DND-41 (cell line): ENCODE results near the gene OR2K2.

Source experiments
- EZH2 ChIP-seq: IDR thresholded peaks from 3 replicates; pipeline ENCODE4 v1.6.1; 2012; ENCODE audit warnings: borderline replicate concordance, low read depth, mild to moderate bottlenecking, moderate library complexity, low read length, inconsistent platforms; ENCODE audit not compliant: severe bottlenecking
- TF ChIP-seq, protein P1 (sequence below): IDR thresholded peaks from 2 replicates; pipeline ENCODE4 v1.5.1; 2012; ENCODE audit warnings: borderline replicate concordance, low read length, moderate library complexity, mild to moderate bottlenecking; ENCODE audit not compliant: poor library complexity, severe bottlenecking; ENCODE audit errors: extremely low read depth

DNA sequence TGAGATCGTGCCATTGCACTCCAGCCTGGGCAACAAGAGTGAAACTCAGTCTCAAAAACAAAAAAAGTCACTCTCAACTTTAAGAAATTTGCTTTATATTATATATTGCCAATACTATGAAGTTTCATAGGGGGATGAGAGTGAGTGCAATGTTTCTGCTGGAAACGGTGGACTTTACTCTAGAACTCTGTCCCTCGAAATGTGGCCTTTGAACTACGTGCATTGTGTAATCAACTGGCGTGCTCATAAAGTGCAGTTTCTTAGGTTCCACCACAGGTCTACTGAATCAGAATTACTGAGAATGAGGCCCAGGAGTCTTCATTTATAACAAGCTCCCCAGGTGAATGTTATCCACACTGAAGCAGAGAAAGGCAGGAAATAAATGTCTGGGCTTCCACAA, 24.1 kb downstream of the OR2K2 start:
- TF ChIP-seq, protein P1, sequence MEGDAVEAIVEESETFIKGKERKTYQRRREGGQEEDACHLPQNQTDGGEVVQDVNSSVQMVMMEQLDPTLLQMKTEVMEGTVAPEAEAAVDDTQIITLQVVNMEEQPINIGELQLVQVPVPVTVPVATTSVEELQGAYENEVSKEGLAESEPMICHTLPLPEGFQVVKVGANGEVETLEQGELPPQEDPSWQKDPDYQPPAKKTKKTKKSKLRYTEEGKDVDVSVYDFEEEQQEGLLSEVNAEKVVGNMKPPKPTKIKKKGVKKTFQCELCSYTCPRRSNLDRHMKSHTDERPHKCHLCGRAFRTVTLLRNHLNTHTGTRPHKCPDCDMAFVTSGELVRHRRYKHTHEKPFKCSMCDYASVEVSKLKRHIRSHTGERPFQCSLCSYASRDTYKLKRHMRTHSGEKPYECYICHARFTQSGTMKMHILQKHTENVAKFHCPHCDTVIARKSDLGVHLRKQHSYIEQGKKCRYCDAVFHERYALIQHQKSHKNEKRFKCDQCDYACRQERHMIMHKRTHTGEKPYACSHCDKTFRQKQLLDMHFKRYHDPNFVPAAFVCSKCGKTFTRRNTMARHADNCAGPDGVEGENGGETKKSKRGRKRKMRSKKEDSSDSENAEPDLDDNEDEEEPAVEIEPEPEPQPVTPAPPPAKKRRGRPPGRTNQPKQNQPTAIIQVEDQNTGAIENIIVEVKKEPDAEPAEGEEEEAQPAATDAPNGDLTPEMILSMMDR = no peak
- no peak for TF ChIP-seq EZH2
